ENCODE data around the gene SSTR1. TPM values are rescaled to one million over a fixed set of nuclear protein-coding genes. Genes with fewer than 3 reads are reported as not detected.

The SSTR1 gene
- total and polyA plus RNA-seq, 3 donors from 2014 or later = 0.19 to 0.45 (median 0.31) TPM

- Histone ChIP-seq H3K4me1 (no peaks in the 10 kb centered on the region), H3K27ac (no peak overlapping the region), H3K9me3 (no peaks in the 10 kb centered on the region), H3K27me3 (no peaks in the 10 kb centered on the region), H3K4me3 (no peak overlapping the region), H3K36me3 (ENCODE audit: low read depth, missing control alignments) (no peaks in the 10 kb centered on the region)
- DNase-seq = no peak
- TF ChIP-seq POLR2A (IDR thresholded peaks at IDR 0.05) = no peak
- TF ChIP-seq, protein P1, sequence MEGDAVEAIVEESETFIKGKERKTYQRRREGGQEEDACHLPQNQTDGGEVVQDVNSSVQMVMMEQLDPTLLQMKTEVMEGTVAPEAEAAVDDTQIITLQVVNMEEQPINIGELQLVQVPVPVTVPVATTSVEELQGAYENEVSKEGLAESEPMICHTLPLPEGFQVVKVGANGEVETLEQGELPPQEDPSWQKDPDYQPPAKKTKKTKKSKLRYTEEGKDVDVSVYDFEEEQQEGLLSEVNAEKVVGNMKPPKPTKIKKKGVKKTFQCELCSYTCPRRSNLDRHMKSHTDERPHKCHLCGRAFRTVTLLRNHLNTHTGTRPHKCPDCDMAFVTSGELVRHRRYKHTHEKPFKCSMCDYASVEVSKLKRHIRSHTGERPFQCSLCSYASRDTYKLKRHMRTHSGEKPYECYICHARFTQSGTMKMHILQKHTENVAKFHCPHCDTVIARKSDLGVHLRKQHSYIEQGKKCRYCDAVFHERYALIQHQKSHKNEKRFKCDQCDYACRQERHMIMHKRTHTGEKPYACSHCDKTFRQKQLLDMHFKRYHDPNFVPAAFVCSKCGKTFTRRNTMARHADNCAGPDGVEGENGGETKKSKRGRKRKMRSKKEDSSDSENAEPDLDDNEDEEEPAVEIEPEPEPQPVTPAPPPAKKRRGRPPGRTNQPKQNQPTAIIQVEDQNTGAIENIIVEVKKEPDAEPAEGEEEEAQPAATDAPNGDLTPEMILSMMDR (IDR thresholded peaks at IDR 0.05) = no peak
- intact Hi-C loops (cut with DNase I; ENCODE audit: low total_unique reads) = no loop called here
- WGBS, 2 donors = 56 to 61% methylated on average over 4 of the region's 4 CpGs
These were observed 46.0 kb downstream of the SSTR1 start for GRCh38 chr14:38253676-38254075.

GRCh38 chr14:38254571-38255407 lies 47.1 kb downstream of the SSTR1 start:
- intact Hi-C loops (cut with DNase I; ENCODE audit: low total_unique reads) = no loop called here
- DNase-seq = no peak

GRCh38 chr14:38255408-38255672 lies 47.6 kb downstream of the SSTR1 start:
- intact Hi-C loops (cut with DNase I; ENCODE audit: low total_unique reads) = no loop called here

More at GRCh38 chr14:38254571-38255407, 47.1 kb downstream of the SSTR1 start:
- 17 to 18% methylated on average over 27 to 44 of the region's 44 CpGs for WGBS, 2 donors
- Histone ChIP-seq H3K4me3 (peak overlapping the region; percentile 51), H3K27ac (peak overlapping the region in 1 of 2 donors; percentile 56), H3K36me3 (ENCODE audit: low read depth, missing control alignments) (no peaks in the 10 kb centered on the region), H3K4me1 (no peaks in the 10 kb centered on the region), H3K9me3 (no peaks in the 10 kb centered on the region), H3K27me3 (no peaks in the 10 kb centered on the region)
- no peak for TF ChIP-seq POLR2A (IDR thresholded peaks at IDR 0.05)

GRCh38 chr14:38255673-38256532 lies 48.2 kb downstream of the SSTR1 start, which contains the start of gene CLEC14A:
Gene CLEC14A, minus strand, starts transcription at chr14:38256093. Its CDS starts 71 bp downstream, at chr14:38256022.
- Histone ChIP-seq H3K4me1 (no peaks in the 10 kb centered on the region), H3K4me3 (peak within 1 kb of the TSS; percentile 51), H3K36me3 (ENCODE audit: low read depth, missing control alignments) (no peaks in the 10 kb centered on the region), H3K27ac (peak within 1 kb of the TSS; percentile 35 to 64), H3K9me3 (no peaks in the 10 kb centered on the region), H3K27me3 (no peaks in the 10 kb centered on the region)
- DNase-seq = peak; percentile 23
- TF ChIP-seq, protein P1 (IDR thresholded peaks at IDR 0.05) = no peak
- TF ChIP-seq POLR2A (IDR thresholded peaks at IDR 0.05) = no peak
- WGBS, 2 donors = 5 to 9% methylated on average over 22 to 50 of the region's 68 CpGs
- intact Hi-C loops (cut with DNase I; ENCODE audit: low total_unique reads) = no loop called here

More at GRCh38 chr14:38255408-38255672, 47.6 kb downstream of the SSTR1 start:
- Histone ChIP-seq H3K4me1 (no peaks in the 10 kb centered on the region), H3K4me3 (peak overlapping the region; percentile 51), H3K9me3 (no peaks in the 10 kb centered on the region), H3K27me3 (no peaks in the 10 kb centered on the region), H3K36me3 (ENCODE audit: low read depth, missing control alignments) (no peaks in the 10 kb centered on the region), H3K27ac (peak overlapping the region; percentile 35 to 64)
- peak; percentile 15 for DNase-seq
- WGBS, 2 donors = 1 to 4% methylated on average over 11 to 25 of the region's 29 CpGs
- no peak for TF ChIP-seq POLR2A (IDR thresholded peaks at IDR 0.05)
- TF ChIP-seq, protein P1 (IDR thresholded peaks at IDR 0.05) = no peak

- no peak for TF ChIP-seq POLR2A (IDR thresholded peaks at IDR 0.05)
- TF ChIP-seq, protein P1 (IDR thresholded peaks at IDR 0.05) = no peak
- WGBS, 2 donors = 18 to 37% methylated on average over 5 of the region's 5 CpGs
- H3K4me3 ChIP-seq = peak overlapping the region; percentile 51
- no peaks in the 10 kb centered on the region for H3K9me3 ChIP-seq
- no peaks in the 10 kb centered on the region for H3K27me3 ChIP-seq
- H3K4me1 ChIP-seq = no peaks in the 10 kb centered on the region
- peak overlapping the region in 1 of 2 donors; percentile 25 for H3K27ac ChIP-seq
- no peaks in the 10 kb centered on the region for H3K36me3 ChIP-seq (ENCODE audit: low read depth, missing control alignments)
- no peak for DNase-seq
- intact Hi-C loops (cut with DNase I; ENCODE audit: low total_unique reads) = no loop called here
These were observed 48.8 kb downstream of the SSTR1 start for GRCh38 chr14:38256533-38256840.
